Esophagus squamous epithelium (tissue), 4 donors: ENCODE results near the gene SPEF2.
"Not testable (repeated sequence)": the region's sequence is repeated elsewhere in the genome, so short reads cannot be mapped to it uniquely, and the experiment has no call there.

Experiments used
- POLR2A ChIP-seq, 4 donors: fragments of 450-650 bp; IDR thresholded peaks; one replicate each; pipeline ENCODE4 v1.6.1; 2017; ENCODE audit warnings: antibody characterized with exemption in 4 of 4, mild to moderate bottlenecking in 4 of 4, moderate library complexity in 3 of 4
- TF ChIP-seq, protein P1 (sequence below), 6 experiments: fragments of 450-650 bp in 4 of 6; fragments of 200-600 bp in 2 of 6; sonication (generic) in 2 of 6; IDR thresholded peaks; one replicate each; pipeline ENCODE4 v1.5.1; 2016 to 2019; ENCODE audit warnings: antibody characterized with exemption in 6 of 6, mild to moderate bottlenecking in 4 of 6, moderate library complexity in 4 of 6

DNA sequence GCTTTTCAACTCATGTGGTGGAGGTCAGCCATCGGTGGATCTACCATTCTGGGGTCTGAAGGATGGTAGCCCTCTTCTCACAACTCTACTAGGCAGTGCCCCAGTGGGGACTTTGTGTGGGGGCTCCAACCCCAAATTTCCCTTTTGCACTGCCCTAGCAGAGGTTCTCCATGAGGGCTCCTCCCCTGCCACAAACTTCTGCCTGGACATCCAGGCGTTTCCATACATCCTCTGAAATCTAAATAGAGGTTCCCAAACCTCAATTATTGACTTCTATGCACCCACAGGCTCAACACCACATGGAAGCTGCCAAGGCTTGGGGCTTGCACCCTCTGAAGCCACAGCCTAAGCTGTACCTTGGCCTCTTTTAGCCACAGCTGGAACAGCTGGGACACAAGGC, 227.8 kb downstream of the SPEF2 start:
- TF ChIP-seq, protein P1, sequence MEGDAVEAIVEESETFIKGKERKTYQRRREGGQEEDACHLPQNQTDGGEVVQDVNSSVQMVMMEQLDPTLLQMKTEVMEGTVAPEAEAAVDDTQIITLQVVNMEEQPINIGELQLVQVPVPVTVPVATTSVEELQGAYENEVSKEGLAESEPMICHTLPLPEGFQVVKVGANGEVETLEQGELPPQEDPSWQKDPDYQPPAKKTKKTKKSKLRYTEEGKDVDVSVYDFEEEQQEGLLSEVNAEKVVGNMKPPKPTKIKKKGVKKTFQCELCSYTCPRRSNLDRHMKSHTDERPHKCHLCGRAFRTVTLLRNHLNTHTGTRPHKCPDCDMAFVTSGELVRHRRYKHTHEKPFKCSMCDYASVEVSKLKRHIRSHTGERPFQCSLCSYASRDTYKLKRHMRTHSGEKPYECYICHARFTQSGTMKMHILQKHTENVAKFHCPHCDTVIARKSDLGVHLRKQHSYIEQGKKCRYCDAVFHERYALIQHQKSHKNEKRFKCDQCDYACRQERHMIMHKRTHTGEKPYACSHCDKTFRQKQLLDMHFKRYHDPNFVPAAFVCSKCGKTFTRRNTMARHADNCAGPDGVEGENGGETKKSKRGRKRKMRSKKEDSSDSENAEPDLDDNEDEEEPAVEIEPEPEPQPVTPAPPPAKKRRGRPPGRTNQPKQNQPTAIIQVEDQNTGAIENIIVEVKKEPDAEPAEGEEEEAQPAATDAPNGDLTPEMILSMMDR (IDR thresholded peaks at IDR 0.05) = not testable (repeated sequence)
- not testable (repeated sequence) for TF ChIP-seq POLR2A (IDR thresholded peaks at IDR 0.05)
